ENCODE measurements around the gene HGS.

Gene HGS

GRCh38 chr17:81687770-81688541 is 4.1 kb downstream of the HGS start:
- no peak for DNase-seq

DNA sequence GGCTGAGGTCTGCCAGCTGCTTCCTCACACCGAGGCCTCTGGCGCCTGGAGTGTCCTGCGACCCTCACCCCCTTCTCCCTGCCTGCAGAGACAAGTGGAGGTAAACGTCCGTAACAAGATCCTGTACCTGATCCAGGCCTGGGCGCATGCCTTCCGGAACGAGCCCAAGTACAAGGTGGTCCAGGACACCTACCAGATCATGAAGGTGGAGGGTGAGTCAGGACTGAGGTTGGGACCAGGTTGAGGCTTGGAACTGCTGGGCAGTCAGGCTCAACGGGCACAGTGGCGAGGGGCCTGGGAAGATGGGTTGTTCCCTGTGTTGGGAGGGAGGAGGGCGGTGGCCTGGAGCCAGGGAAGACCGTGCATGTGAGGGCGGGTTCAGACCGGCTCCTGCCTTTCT is 4.8 kb downstream of the HGS start:
- no peak for DNase-seq

DNA sequence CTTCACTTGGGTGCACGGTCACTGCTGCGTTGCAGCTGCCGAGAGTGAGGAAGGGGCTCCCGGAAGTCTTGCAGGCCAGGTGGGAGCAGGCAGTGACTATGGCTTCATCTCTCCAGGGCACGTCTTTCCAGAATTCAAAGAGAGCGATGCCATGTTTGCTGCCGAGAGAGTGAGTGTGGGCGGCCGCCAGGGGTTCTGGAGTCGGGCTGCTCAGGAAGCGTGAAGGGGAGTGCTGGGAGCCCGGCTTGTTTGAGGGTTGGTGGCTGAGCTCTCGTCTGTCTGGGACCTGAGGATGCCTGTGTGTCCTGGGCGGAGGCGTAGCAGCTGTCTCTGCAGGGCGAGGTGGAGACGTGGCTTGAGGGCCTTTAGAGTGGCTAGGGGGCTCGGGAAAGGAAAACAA is 6.3 kb downstream of the HGS start:
- DNase-seq = no peak

- no peak for DNase-seq
Observed at GRCh38 chr17:81690549-81690948, 6.7 kb downstream of the HGS start.

DNA sequence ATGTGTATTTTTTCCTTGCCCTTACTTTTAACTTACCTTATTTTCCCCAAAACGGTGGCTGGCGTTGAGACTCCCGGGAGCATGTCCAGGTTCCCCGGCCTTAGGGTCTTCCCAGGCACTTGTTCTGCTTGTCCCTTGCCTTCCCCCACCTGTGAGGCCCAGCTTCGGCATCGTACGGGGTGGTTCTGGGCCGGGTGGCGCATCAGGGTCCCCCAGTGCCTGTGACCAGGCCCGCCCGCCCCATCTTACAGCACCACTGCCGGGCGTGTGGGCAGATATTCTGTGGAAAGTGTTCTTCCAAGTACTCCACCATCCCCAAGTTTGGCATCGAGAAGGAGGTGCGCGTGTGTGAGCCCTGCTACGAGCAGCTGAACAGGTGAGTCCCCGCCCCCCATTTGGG is 7.4 kb downstream of the HGS start:
- no peak for DNase-seq

- DNase-seq = no peak
Observed at GRCh38 chr17:81691608-81692007, 7.8 kb downstream of the HGS start.

GRCh38 chr17:81693509-81694210 is 9.8 kb downstream of the HGS start:
- DNase-seq = no peak

- DNase-seq = no peak
Observed at GRCh38 chr17:81694810-81695209, 11.0 kb downstream of the HGS start.

- no peak for DNase-seq
Observed at GRCh38 chr17:81695211-81695610, 11.4 kb downstream of the HGS start.

GRCh38 chr17:81695801-81696200 is 12.0 kb downstream of the HGS start:
- DNase-seq = no peak

DNA sequence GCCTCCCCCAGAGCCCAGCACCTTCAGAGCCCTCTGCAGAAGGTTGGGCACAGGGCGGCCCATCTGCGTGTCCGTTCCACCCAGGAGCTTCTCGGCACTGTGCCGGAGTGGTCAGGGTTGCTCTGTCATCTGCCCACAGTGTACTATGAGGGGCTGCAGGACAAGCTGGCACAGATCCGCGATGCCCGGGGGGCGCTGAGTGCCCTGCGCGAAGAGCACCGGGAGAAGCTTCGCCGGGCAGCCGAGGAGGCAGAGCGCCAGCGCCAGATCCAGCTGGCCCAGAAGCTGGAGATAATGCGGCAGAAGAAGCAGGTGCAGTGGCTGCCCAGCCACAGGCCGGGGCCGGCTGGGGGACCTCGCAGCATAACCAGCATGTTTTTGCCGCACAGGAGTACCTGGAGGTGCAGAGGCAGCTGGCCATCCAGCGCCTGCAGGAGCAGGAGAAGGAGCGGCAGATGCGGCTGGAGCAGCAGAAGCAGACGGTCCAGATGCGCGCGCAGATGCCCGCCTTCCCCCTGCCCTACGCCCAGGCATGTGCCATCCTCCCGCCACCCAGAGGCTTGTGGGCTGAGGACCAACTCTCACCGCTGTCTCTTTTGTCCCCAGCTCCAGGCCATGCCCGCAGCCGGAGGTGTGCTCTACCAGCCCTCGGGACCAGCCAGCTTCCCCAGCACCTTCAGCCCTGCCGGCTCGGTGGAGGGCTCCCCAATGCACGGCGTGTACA is 12.6 kb downstream of the HGS start:
- no peak for DNase-seq

GRCh38 chr17:81697261-81698044 is 13.6 kb downstream of the HGS start:
- DNase-seq = no peak

DNA sequence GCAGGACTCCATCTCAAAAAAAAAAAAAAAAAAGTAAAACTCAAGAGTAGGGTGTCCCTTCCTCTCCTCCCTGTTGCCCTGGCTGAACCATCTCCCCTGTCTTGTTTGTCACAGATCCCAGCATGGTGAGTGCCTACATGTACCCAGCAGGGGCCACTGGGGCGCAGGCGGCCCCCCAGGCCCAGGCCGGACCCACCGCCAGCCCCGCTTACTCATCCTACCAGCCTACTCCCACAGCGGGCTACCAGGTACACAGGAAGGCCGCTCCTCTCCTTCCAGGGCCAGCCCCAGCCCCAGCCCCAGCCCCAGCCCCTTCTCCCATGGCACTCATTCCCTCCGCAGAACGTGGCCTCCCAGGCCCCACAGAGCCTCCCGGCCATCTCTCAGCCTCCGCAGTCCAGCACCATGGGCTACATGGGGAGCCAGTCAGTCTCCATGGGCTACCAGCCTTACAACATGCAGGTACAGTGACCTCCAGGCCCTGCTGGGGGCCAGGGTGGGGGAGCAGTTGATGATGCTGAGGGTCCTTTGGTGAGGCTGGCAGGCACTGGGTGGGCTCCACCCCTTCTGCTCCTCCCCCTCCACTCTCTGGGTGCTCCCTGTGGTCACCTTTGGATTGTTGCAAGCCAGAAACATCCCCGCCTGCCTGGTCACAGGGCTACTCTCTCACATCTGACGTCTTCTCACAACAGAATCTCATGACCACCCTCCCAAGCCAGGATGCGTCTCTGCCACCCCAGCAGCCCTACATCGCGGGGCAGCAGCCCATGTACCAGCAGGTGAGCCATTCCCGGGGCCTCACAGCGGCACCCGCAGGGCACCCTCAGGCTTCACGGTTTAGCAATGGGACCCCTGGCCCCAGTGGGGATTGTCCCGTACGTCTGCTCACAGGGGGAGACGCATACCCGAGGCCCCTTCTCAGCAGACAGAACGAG is 16.8 kb downstream of the HGS start:
- no peak for DNase-seq

- no peak for DNase-seq
Observed at GRCh38 chr17:81701288-81702071, 17.7 kb downstream of the HGS start.

DNA sequence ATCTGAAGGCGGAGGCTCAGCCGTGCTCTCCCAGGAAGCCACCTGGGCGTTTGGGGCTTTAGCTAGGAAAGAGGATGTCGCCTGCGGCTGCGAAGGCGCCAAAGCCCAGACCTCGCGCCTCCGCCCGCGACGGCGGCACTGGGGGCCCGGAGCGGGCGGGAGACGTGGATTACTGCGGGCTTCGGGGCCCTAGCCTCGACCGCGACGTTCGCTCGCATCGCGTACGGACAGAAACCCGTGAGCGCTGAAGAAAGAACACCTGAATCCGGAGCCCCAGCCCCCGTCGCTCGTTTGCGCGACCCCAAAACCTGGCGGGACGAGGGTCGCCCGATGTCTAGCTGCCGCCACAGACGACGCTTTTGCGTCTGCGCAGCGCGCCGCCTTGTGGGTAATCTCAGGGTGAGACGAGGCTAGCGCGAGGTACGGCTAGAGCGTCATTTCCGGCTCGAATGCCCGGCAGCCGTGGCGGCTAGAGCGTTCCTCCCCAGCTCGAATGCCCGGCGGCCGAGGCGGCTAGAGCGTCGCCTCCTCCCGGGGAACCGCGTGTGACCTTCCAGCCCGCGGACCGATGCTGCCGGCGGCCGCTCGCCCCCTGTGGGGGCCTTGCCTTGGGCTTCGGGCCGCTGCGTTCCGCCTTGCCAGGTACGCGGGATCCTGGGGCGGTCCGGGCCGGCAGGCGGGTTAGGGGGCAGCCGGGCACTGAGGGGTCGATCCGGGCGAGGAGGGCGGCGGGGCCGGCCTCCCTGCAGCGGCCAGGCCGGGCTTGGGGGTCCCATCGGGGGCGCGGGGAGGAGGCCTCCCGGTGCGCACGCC is 19.3 kb downstream of the HGS start, which contains the start of gene MRPL12:
Gene MRPL12, plus strand, starts transcription at position 434 of the 813 bp plus-strand sequence. Its CDS starts 135 bp downstream, at position 569.
- DNase-seq = peak; percentile 89 to 96

DNA sequence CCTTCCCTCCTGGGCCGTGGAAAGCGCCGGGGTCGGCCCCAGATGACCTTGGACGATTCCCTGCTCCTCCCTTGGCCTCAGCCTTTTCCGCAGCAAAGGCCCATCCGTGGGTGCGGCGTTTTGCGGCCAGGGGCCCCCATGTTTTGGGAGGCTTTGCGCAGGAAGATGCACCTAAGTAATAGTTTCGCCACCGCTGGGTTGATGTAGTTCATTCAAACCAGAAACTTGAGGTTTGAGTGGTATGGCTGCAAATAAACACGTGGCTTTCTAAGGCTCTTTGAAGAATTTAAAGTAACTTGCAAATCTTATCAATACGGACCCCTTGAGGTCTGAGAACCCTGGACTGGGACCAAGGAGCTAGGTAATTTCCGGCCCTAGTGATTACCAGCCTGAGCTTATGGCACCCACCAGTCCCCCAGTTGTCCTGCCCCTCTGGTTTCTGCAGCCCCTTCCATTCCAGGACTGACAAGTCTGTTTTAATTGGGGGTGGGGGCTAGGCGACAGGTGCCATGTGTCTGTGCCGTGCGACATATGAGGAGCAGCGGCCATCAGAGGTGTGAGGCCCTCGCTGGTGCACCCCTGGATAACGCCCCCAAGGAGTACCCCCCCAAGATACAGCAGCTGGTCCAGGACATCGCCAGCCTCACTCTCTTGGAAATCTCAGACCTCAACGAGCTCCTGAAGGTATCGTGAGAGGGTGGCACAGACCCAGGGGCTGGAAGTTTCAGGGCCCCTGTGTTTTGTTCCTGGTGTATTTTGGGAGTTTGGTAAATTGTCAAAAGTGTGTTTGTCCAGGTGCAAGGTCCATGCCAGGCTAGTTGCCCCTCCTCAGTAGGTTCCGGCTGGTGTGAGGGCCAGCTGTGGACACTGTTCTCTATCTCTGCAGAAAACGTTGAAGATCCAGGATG is 20.2 kb downstream of the HGS start:
- no peak for DNase-seq

- DNase-seq = no peak
Observed at GRCh38 chr17:81705518-81706231, 21.9 kb downstream of the HGS start.

DNA sequence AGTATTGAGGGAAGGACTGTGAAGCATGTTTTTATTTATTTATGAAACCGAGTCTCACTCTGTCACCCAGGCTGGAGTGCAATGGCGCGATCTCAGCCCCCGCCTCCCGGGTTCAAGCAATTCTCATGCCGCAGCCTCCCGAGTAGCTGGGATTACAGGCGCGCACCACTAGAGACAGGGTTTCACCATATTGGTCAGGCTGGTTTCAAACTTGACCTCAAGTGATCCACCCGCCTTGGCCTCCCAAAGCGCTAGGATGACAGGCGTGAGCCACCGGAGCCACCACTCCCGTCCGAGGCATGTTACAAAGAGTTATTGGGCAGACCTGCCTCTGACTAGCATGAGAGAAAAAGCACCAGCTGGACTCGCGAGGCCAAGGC is 22.4 kb downstream of the HGS start:
- no peak for DNase-seq

Measured in hippocampal formation (tissue), 2 donors.